Loucy (cell line): ENCODE results near the gene GSDMA.

Source experiments
- H2AFZ ChIP-seq: fragments of 200-600 bp; sonication (generic); 2 replicates; pipeline ENCODE4 v1.6.0; 2016; ENCODE audit warnings: antibody characterized with exemption, mild to moderate bottlenecking, low read length, moderate library complexity
- H3F3A ChIP-seq: fragments of 200-600 bp; 2 replicates; pipeline ENCODE4 v1.6.0; 2016; ENCODE audit warnings: antibody characterized with exemption, low read depth, mild to moderate bottlenecking
- H3K27me3 ChIP-seq: fragments of 200-600 bp; sonication (generic); 2 replicates; pipeline ENCODE4 v1.6.1; 2014; ENCODE audit warnings: low read length, mild to moderate bottlenecking; ENCODE audit not compliant: insufficient read depth, poor library complexity, severe bottlenecking
- H3K36me3 ChIP-seq: fragments of 200-600 bp; sonication (generic); 2 replicates; pipeline ENCODE4 v1.6.1; 2016; ENCODE audit warnings: low read length; ENCODE audit not compliant: insufficient read depth
- H3K4me1 ChIP-seq: fragments of 200-600 bp; sonication (generic); 2 replicates; pipeline ENCODE4 v1.5.1; 2014; ENCODE audit warnings: low read length, mild to moderate bottlenecking; ENCODE audit not compliant: insufficient read depth, poor library complexity, severe bottlenecking
- H3K4me2 ChIP-seq: fragments of 200-600 bp; sonication (generic); 2 replicates; pipeline ENCODE4 v1.6.0; 2014; ENCODE audit warnings: antibody characterized with exemption, low read length, low read depth, mild to moderate bottlenecking; ENCODE audit not compliant: poor library complexity, severe bottlenecking
- H3K4me3 ChIP-seq: fragments of 200-600 bp; sonication (generic); 2 replicates; pipeline ENCODE4 v1.5.1; 2014; ENCODE audit warnings: low read length, mild to moderate bottlenecking, mixed read lengths; ENCODE audit not compliant: poor library complexity, severe bottlenecking
- H3K79me2 ChIP-seq: fragments of 200-600 bp; sonication (generic); 2 replicates; pipeline ENCODE4 v1.6.1; 2014; ENCODE audit warnings: low read length; ENCODE audit not compliant: insufficient read depth
- H3K9ac ChIP-seq: fragments of 200-600 bp; sonication (generic); 2 replicates; pipeline ENCODE4 v1.6.0; 2014; ENCODE audit warnings: mild to moderate bottlenecking, low read depth, low read length, moderate library complexity; ENCODE audit not compliant: poor library complexity, severe bottlenecking
- H3K9me2 ChIP-seq: fragments of 200-600 bp; sonication (generic); replicated peaks from 2 replicates; pipeline ENCODE4 v1.6.1; 2016; ENCODE audit warnings: low read depth, low read length, mixed read lengths
- H3K9me3 ChIP-seq: fragments of 200-600 bp; sonication (generic); 2 replicates; pipeline ENCODE4 v1.6.1; 2014; ENCODE audit warnings: mild to moderate bottlenecking, antibody characterized with exemption, low read length, low read depth; ENCODE audit not compliant: insufficient read depth
- H4K20me1 ChIP-seq: fragments of 200-600 bp; sonication (generic); 2 replicates; pipeline ENCODE4 v1.6.0; 2014; ENCODE audit warnings: antibody characterized with exemption, low read length, mild to moderate bottlenecking; ENCODE audit not compliant: insufficient read depth, poor library complexity, severe bottlenecking
- CTCF ChIP-seq: fragments of 200-600 bp; sonication (generic); conservative IDR thresholded peaks from 2 replicates; pipeline ENCODE4 v1.5.1; 2014; ENCODE audit warnings: mild to moderate bottlenecking, antibody characterized with exemption, low read length
- EZH2phosphoT487 ChIP-seq: fragments of 200-600 bp; IDR thresholded peaks from 2 replicates; pipeline ENCODE4 v1.6.1; 2018; ENCODE audit warnings: antibody characterized with exemption, mild to moderate bottlenecking, moderate library complexity, borderline replicate concordance

Gene GSDMA

GRCh38 chr17:40020146-40020545 lies 57.3 kb downstream of the GSDMA start:
- Histone ChIP-seq H4K20me1 (no peaks in the 10 kb centered on the region), H3K4me1 (no peaks in the 10 kb centered on the region), H2AFZ (no peak overlapping the region), H3F3A (no peaks in the 10 kb centered on the region), H3K4me2 (no peak overlapping the region), H3K36me3 (peaks cover 19% of the 10 kb centered on the region; the same call in 1 of the 2 replicates), H3K9me3 (no peaks in the 10 kb centered on the region), H3K9ac (no peak overlapping the region), H3K79me2 (no peaks in the 10 kb centered on the region), H3K4me3 (no peak overlapping the region), H3K27me3 (no peaks in the 10 kb centered on the region), H3K9me2 (no peaks in the 10 kb centered on the region)
- TF ChIP-seq CTCF = no peak
- TF ChIP-seq EZH2phosphoT487 = no peak

GRCh38 chr17:40021451-40021971 lies 58.7 kb downstream of the GSDMA start:
- H4K20me1 ChIP-seq = no peaks in the 10 kb centered on the region
- H3K79me2 ChIP-seq = no peaks in the 10 kb centered on the region
- no peaks in the 10 kb centered on the region for H3K9me3 ChIP-seq
- no peak for TF ChIP-seq CTCF
- no peak for TF ChIP-seq EZH2phosphoT487
- H3K4me1 ChIP-seq = no peaks in the 10 kb centered on the region
- H3K9me2 ChIP-seq = no peaks in the 10 kb centered on the region
- H3K9ac ChIP-seq = no peak overlapping the region
- no peak overlapping the region for H2AFZ ChIP-seq
- H3K36me3 ChIP-seq = peaks cover 33% of the 10 kb centered on the region; the same call in 1 of the 2 replicates
- H3K4me3 ChIP-seq = no peak overlapping the region
- H3F3A ChIP-seq = no peaks in the 10 kb centered on the region
- H3K4me2 ChIP-seq = no peak overlapping the region
- no peaks in the 10 kb centered on the region for H3K27me3 ChIP-seq

- H3K4me2 ChIP-seq = no peak overlapping the region
- no peaks in the 10 kb centered on the region for H3F3A ChIP-seq
- H3K9me2 ChIP-seq = no peaks in the 10 kb centered on the region
- no peak overlapping the region for H3K9ac ChIP-seq
- no peak overlapping the region for H2AFZ ChIP-seq
- no peaks in the 10 kb centered on the region for H4K20me1 ChIP-seq
- H3K4me1 ChIP-seq = no peaks in the 10 kb centered on the region
- H3K36me3 ChIP-seq = peaks cover 36% of the 10 kb centered on the region; the same call in 1 of the 2 replicates
- TF ChIP-seq EZH2phosphoT487 = no peak
- no peak for TF ChIP-seq CTCF
- H3K9me3 ChIP-seq = no peaks in the 10 kb centered on the region
- no peak overlapping the region for H3K4me3 ChIP-seq
- no peaks in the 10 kb centered on the region for H3K27me3 ChIP-seq
- H3K79me2 ChIP-seq = no peaks in the 10 kb centered on the region
Observed at GRCh38 chr17:40022497-40022896, 59.7 kb downstream of the GSDMA start.
